ENCODE measurements around the gene F8. TPM values are rescaled to one million over a fixed set of nuclear protein-coding genes. Genes with fewer than 3 reads are reported as not detected.
"Not testable (repeated sequence)": the region's sequence is repeated elsewhere in the genome, so short reads cannot be mapped to it uniquely, and the experiment has no call there.

F8 gene
- total and polyA plus RNA-seq, 8 donors, result 4.1 to 27.4 (median 5.2) TPM

- H3K36me3 ChIP-seq; H3K9me3 ChIP-seq; H3K27ac ChIP-seq; H3K4me1 ChIP-seq; H3K27me3 ChIP-seq; H3K4me3 ChIP-seq; intact Hi-C loops (cut with DNase I); DNase-seq; ATAC-seq: not testable (repeated sequence)
Observed at GRCh38 chrX:155006379-155006778, 16.1 kb downstream of the F8 start.

DNA sequence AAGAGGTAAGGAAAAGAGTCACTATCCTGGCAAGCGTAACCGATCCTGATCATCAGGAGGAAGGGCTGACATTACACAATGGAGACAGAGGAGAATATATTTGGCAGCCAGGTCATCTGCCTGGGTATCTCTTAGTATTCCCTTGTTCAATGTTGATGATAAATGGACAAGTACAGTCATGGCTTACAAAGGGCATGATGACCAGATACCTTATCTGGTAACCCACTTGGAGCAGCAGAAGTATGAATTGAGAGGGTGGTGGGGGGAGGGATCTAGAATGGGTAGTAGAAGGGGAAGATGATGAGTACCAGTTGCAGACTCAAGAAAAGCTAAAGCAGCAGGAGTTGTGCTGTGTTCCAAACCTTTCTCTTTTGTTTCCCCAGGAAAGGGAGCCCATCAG is 17.3 kb downstream of the F8 start:
- H3K36me3 ChIP-seq, result no peaks in the 10 kb centered on the region
- no peak overlapping the region for H3K4me3 ChIP-seq
- intact Hi-C loops (cut with DNase I), result no loop called here
- ATAC-seq, result no peak
- no peak overlapping the region for H3K27ac ChIP-seq
- no peak for DNase-seq
- no peaks in the 10 kb centered on the region for H3K27me3 ChIP-seq
- H3K4me1 ChIP-seq, result no peaks in the 10 kb centered on the region
- TF ChIP-seq, protein P1, sequence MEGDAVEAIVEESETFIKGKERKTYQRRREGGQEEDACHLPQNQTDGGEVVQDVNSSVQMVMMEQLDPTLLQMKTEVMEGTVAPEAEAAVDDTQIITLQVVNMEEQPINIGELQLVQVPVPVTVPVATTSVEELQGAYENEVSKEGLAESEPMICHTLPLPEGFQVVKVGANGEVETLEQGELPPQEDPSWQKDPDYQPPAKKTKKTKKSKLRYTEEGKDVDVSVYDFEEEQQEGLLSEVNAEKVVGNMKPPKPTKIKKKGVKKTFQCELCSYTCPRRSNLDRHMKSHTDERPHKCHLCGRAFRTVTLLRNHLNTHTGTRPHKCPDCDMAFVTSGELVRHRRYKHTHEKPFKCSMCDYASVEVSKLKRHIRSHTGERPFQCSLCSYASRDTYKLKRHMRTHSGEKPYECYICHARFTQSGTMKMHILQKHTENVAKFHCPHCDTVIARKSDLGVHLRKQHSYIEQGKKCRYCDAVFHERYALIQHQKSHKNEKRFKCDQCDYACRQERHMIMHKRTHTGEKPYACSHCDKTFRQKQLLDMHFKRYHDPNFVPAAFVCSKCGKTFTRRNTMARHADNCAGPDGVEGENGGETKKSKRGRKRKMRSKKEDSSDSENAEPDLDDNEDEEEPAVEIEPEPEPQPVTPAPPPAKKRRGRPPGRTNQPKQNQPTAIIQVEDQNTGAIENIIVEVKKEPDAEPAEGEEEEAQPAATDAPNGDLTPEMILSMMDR (IDR thresholded peaks at IDR 0.05), result no peak
- H3K9me3 ChIP-seq, result no peaks in the 10 kb centered on the region

DNA sequence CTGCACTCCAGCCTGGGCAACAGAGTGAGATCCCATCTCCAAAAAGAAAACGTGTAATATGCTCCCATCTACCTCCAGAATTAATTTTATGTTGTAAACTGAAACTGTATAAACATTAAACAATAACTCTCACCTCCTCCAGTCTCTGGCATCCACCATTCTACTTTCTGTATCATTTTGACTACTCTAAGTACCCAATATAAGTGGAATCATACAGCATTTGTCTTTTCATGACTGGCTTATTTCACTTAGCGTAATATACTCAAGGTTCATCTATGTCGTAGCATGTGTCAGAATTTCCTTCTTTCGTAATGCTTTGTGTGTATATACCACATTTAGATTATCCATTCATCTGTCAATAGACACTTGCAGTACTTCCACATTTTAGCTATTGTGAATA is 20.6 kb downstream of the F8 start:
- intact Hi-C loops (cut with DNase I), result no loop called here
- no peaks in the 10 kb centered on the region for H3K27me3 ChIP-seq
- no peaks in the 10 kb centered on the region for H3K9me3 ChIP-seq
- ATAC-seq (no peak), DNase-seq (no peak)
- no peak overlapping the region for H3K27ac ChIP-seq
- no peaks in the 10 kb centered on the region for H3K4me1 ChIP-seq
- H3K36me3 ChIP-seq, result no peaks in the 10 kb centered on the region
- TF ChIP-seq, protein P1 (IDR thresholded peaks at IDR 0.05), result no peak
- H3K4me3 ChIP-seq, result no peak overlapping the region

DNA sequence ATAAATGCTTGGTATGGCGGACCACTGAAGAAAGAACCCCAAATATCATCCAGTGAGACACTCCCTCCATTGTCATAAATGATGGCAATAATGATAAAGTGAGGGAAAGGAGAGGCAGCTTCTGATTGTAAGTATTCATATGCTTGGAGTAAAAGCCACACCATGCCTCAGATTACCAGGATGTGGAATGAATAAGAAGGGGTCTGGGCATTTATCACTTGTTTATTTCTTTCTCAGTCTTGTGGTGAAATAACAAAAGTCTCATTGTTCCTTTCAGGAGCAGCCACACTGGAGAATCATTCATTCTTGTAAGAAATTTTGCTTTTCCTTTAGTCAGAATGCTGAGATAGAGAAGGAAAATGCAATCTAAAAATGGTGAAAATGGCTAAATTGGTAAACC is 21.7 kb downstream of the F8 start:
- ATAC-seq (no peak), DNase-seq (no peak)
- intact Hi-C loops (cut with DNase I), result no loop called here
- Histone ChIP-seq H3K9me3 (no peaks in the 10 kb centered on the region), H3K27ac (no peak overlapping the region), H3K27me3 (no peaks in the 10 kb centered on the region), H3K36me3 (no peaks in the 10 kb centered on the region), H3K4me1 (no peaks in the 10 kb centered on the region), H3K4me3 (no peak overlapping the region)
- TF ChIP-seq, protein P1 (IDR thresholded peaks at IDR 0.05), result no peak

DNA sequence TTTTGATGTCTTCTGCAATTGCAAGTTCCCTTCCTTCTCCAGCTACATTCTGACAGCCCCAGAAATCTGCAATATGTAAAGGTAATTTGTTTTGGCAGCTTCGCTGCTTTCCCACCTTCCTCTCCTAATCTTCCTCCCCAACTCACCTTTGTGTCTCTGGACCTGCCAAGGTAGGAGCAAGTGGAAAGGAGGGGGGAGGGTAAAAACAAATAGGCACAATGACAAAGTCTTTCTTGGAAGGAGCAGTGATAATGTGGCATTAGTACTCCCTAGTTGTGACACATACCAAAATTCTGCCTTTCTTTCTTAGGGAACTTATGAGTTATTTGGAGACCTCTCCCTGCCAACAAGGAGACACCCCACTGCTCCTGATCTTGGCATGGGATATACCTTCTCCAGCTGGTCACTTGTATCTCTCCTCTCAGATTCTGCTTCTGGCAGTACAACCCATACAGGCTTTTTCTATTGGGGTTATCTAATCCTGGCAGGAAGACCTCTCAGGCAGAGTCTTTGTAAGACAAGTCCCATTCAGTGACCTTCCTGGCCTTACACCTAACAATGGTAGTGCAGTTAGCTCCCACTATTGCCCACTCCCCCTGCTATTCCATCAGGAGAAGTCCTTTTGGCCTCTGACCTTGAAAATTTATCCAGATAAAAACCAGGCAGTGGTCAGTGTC is 24.2 kb downstream of the F8 start:
- no peaks in the 10 kb centered on the region for H3K36me3 ChIP-seq
- intact Hi-C loops (cut with DNase I), result no loop called here
- no peaks in the 10 kb centered on the region for H3K27me3 ChIP-seq
- H3K9me3 ChIP-seq, result no peaks in the 10 kb centered on the region
- TF ChIP-seq, protein P1 (IDR thresholded peaks at IDR 0.05), result no peak
- H3K4me1 ChIP-seq, result no peaks in the 10 kb centered on the region
- H3K4me3 ChIP-seq, result no peak overlapping the region
- no peak overlapping the region for H3K27ac ChIP-seq
- DNase-seq (no peak), ATAC-seq (no peak)

GRCh38 chrX:154991476-154991875 is 31.0 kb downstream of the F8 start:
- intact Hi-C loops (cut with DNase I), result no loop called here
- no peak for DNase-seq
- Histone ChIP-seq H3K27ac (no peak overlapping the region), H3K27me3 (no peaks in the 10 kb centered on the region), H3K4me1 (no peaks in the 10 kb centered on the region), H3K36me3 (no peaks in the 10 kb centered on the region), H3K9me3 (no peaks in the 10 kb centered on the region), H3K4me3 (no peak overlapping the region)
- ATAC-seq, result no peak
- TF ChIP-seq, protein P1 (IDR thresholded peaks at IDR 0.05), result no peak

All from left lung (tissue), 10 donors.